Endothelial cell of umbilical vein (primary cell): ENCODE data around the gene LTBP1. TPM values are rescaled to one million over a fixed set of nuclear protein-coding genes. Genes with fewer than 3 reads are reported as not detected.

ENCODE experiments used
- BruUV-seq: library from RNA; stranded (reverse); fragments of 400-500 nt; replicated peaks from 2 replicates; lab custom pipeline; 2021; lab: Mats Ljungman, UMichigan
- CTCF ChIA-PET: fragments of 300-600, 350-600 bp; sonication (Branson Sonifier 250); formaldehyde crosslinking; loops from one replicate; lab custom pipeline; 2021; ENCODE audit warnings: antibody characterized with exemption, inconsistent platforms; lab: Charles Lee
- POLR2A ChIA-PET: fragments of 300-600, 350-600 bp; sonication (Branson Sonifier 250); formaldehyde crosslinking; loops from one replicate; lab custom pipeline; 2021; ENCODE audit warnings: antibody characterized with exemption, inconsistent platforms; lab: Charles Lee
- DNase-seq: peaks from one replicate; pipeline ENCODE4 v3.0.0-alpha.2; 2011; ENCODE audit warnings: low read depth, low spot score
- FAIRE-seq: peaks from 2 replicates; lab custom pipeline; 2011; peaks lifted over from hg19 to GRCh38; lab: Jason Lieb, UNC
- H2AFZ ChIP-seq: 2 replicates; pipeline ENCODE4 v1.6.0; 2012; ENCODE audit warnings: low read depth, low read length, control low read depth, inconsistent platforms
- H3K27ac ChIP-seq: 2 replicates; pipeline ENCODE4 v1.5.1; 2011; ENCODE audit warnings: low read depth, mild to moderate bottlenecking, control low read depth, low read length, moderate library complexity; ENCODE audit not compliant: insufficient read depth
- H3K27me3 ChIP-seq, 2 experiments: 2 replicates each; pipeline versions ENCODE4 v1.6.0 to v1.6.1; 2011; ENCODE audit warnings: low read length in 2 of 2, mixed read lengths in 1 of 2; ENCODE audit not compliant: control insufficient read depth in 2 of 2, insufficient read depth in 2 of 2
- H3K36me3 ChIP-seq, 2 experiments: 2 replicates in 1 of 2; 3 replicates in 1 of 2; pipeline ENCODE4 v1.5.1; 2011; ENCODE audit warnings: low read length in 2 of 2, mild to moderate bottlenecking in 1 of 2, moderate library complexity in 1 of 2; ENCODE audit not compliant: control insufficient read depth in 2 of 2, insufficient read depth in 2 of 2; ENCODE audit errors: extremely low read depth in 1 of 2
- H3K4me1 ChIP-seq: 3 replicates; pipeline ENCODE4 v1.5.1; 2011; ENCODE audit warnings: mild to moderate bottlenecking, low read length; ENCODE audit not compliant: control insufficient read depth, insufficient read depth; ENCODE audit errors: extremely low read depth
- H3K4me2 ChIP-seq: 2 replicates; pipeline ENCODE4 v1.6.1; 2011; ENCODE audit warnings: low read length, control low read depth, mixed read lengths; ENCODE audit not compliant: insufficient read depth
- H3K4me3 ChIP-seq, 3 experiments: fragments of 200-600 bp in 1 of 3; sonication (generic), shearing (Covaris generic) in 1 of 3; replicated peaks in 1 of 3; 2 replicates each; pipeline ENCODE4 v1.5.1; 2011 to 2016; ENCODE audit warnings: control low read depth in 3 of 3, low read length in 3 of 3, mild to moderate bottlenecking in 2 of 3, inconsistent platforms in 1 of 3, low read depth in 1 of 3, moderate library complexity in 1 of 3; ENCODE audit not compliant: insufficient read depth in 1 of 3
- H3K79me2 ChIP-seq: 2 replicates; pipeline ENCODE4 v1.6.0; 2012; ENCODE audit warnings: low read length, inconsistent platforms; ENCODE audit not compliant: control insufficient read depth, insufficient read depth
- H3K9ac ChIP-seq: replicated peaks from 2 replicates; pipeline ENCODE3; 2011; ENCODE audit warnings: low read length, control low read depth; ENCODE audit not compliant: insufficient read depth; ENCODE audit errors: extremely low read depth
- H3K9me1 ChIP-seq: replicated peaks from 3 replicates; pipeline ENCODE4 v1.6.0; 2011; ENCODE audit warnings: mild to moderate bottlenecking, low read length; ENCODE audit not compliant: control insufficient read depth, insufficient read depth; ENCODE audit errors: extremely low read depth
- H3K9me3 ChIP-seq: replicated peaks from 2 replicates; pipeline ENCODE4 v1.5.1; 2012; ENCODE audit warnings: low read length, inconsistent platforms; ENCODE audit not compliant: control insufficient read depth, insufficient read depth
- H4K20me1 ChIP-seq: replicated peaks from 2 replicates; pipeline ENCODE3; 2011; ENCODE audit warnings: mild to moderate bottlenecking, low read length; ENCODE audit not compliant: control insufficient read depth, insufficient read depth; ENCODE audit errors: extremely low read depth
- EZH2 ChIP-seq: IDR thresholded peaks from 2 replicates; pipeline ENCODE4 v1.6.1; 2012; ENCODE audit warnings: borderline replicate concordance, low read depth, mild to moderate bottlenecking, moderate library complexity, low read length, inconsistent platforms; ENCODE audit not compliant: severe bottlenecking
- FOS ChIP-seq: IDR thresholded peaks from 2 replicates; pipeline ENCODE4 v1.6.1; 2011; ENCODE audit warnings: mild to moderate bottlenecking, low read length, moderate library complexity, borderline replicate concordance; ENCODE audit not compliant: insufficient read depth
- GATA2 ChIP-seq: IDR thresholded peaks from 2 replicates; pipeline ENCODE4 v1.7.0; 2011; ENCODE audit warnings: low read depth, mild to moderate bottlenecking, moderate library complexity, mixed read lengths, low read length; ENCODE audit not compliant: insufficient read length, insufficient read depth
- JUN ChIP-seq: IDR thresholded peaks from 2 replicates; pipeline ENCODE4 v1.6.1; 2011; ENCODE audit warnings: borderline replicate concordance, low read depth; ENCODE audit not compliant: insufficient read length, insufficient read depth
- MYC ChIP-seq: IDR thresholded peaks from one replicate; pipeline ENCODE4 v1.6.1; 2011; ENCODE audit warnings: mild to moderate bottlenecking, low read depth, low read length
- POLR2A ChIP-seq: IDR thresholded peaks from 2 replicates; pipeline ENCODE4 v1.6.1; 2012; ENCODE audit warnings: low read depth, mild to moderate bottlenecking, control low read depth, low read length
- POLR2AphosphoS5 ChIP-seq: IDR thresholded peaks from 2 replicates; pipeline ENCODE4 v1.6.1; 2012; ENCODE audit warnings: low read depth, mild to moderate bottlenecking, control low read depth, low read length, moderate library complexity; ENCODE audit not compliant: insufficient read depth
- dilution Hi-C: fragments of 300-500 bp; cut with MboI; formaldehyde crosslinking; loops from one replicate; pipeline ENCODE4 v1.15.0; 2019; ENCODE audit warnings: low sequenced_read_pairs; ENCODE audit not compliant: extremely low pct_ligation_motif_present
- intact Hi-C: fragments of 100-400 bp; cut with micrococcal nuclease; formaldehyde crosslinking; loops from one replicate; pipeline ENCODE4 v1.10.0; 2022
- polyA plus RNA-seq, 4 experiments: library from polyadenylated mRNA; depleted of rRNA in 3 of 4; stranded (reverse) in 3 of 4; unstranded in 1 of 4; fragments of >200 nt; gene quantifications; 2 replicates each; pipeline versions ENCODE4 v1.2.1 to v1.2.3, GENCODE V29; 2011 to 2012; ENCODE audit warnings: missing spikeins in 1 of 4
- total RNA-seq: library from RNA; stranded (reverse); gene quantifications from 2 replicates; pipeline ENCODE4 v1.2.3, GENCODE V29; 2021
- TF ChIP-seq, protein P1 (sequence below): IDR thresholded peaks from 2 replicates; pipeline ENCODE4 v1.6.1; 2011; ENCODE audit not compliant: insufficient read depth, insufficient read length
- TF ChIP-seq, protein P2 (sequence below), 2 donors: IDR thresholded peaks; 1 replicate in 1 of 2; 2 replicates in 1 of 2; pipeline ENCODE4 v1.5.1; 2011; ENCODE audit warnings: low read length in 2 of 2, mild to moderate bottlenecking in 2 of 2, moderate library complexity in 2 of 2, control low read depth in 1 of 2, inconsistent platforms in 1 of 2, low read depth in 1 of 2; ENCODE audit not compliant: insufficient read depth in 1 of 2; ENCODE audit errors: extremely low read depth in 1 of 2

Gene LTBP1
- total and polyA plus RNA-seq, 2 donors (not counting 3 experiments of a cell fraction or from before 2014, with no cell fraction given): 57.4 to 68.2 TPM

DNA sequence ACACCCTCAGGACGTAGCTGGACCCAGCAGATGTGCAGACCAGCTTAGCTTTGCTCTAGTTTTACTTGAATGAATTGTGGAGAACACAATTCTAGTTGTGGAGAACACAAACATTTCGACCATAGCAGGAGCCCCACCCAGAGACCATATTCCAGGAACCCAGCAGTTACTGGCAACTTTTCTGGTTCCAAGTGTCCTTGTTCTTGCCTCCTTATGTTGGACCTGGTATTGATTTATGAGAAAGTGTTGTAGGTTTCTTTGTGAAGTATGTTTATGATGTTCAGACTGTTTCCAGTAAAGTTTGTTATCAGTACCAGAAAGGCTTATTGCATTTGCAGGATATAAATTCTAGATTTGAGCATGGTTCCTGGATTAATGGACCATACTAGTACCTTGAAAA lies 51.0 kb downstream of the LTBP1 start:
- no peak overlapping the region for H3K27ac ChIP-seq
- dilution Hi-C loops: no loop called here
- no peak for DNase-seq
- no peaks in the 10 kb centered on the region for H3K9me1 ChIP-seq
- no peaks in the 10 kb centered on the region for H4K20me1 ChIP-seq
- H3K4me1 ChIP-seq: no peaks in the 10 kb centered on the region
- TF ChIP-seq POLR2AphosphoS5 (no peak), EZH2 (no peak), GATA2 (no peak), POLR2A (no peak), MYC (no peak), FOS (no peak), JUN (no peak)
- TF ChIP-seq, protein P1, sequence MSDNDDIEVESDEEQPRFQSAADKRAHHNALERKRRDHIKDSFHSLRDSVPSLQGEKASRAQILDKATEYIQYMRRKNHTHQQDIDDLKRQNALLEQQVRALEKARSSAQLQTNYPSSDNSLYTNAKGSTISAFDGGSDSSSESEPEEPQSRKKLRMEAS: no peak
- TF ChIP-seq, protein P2, sequence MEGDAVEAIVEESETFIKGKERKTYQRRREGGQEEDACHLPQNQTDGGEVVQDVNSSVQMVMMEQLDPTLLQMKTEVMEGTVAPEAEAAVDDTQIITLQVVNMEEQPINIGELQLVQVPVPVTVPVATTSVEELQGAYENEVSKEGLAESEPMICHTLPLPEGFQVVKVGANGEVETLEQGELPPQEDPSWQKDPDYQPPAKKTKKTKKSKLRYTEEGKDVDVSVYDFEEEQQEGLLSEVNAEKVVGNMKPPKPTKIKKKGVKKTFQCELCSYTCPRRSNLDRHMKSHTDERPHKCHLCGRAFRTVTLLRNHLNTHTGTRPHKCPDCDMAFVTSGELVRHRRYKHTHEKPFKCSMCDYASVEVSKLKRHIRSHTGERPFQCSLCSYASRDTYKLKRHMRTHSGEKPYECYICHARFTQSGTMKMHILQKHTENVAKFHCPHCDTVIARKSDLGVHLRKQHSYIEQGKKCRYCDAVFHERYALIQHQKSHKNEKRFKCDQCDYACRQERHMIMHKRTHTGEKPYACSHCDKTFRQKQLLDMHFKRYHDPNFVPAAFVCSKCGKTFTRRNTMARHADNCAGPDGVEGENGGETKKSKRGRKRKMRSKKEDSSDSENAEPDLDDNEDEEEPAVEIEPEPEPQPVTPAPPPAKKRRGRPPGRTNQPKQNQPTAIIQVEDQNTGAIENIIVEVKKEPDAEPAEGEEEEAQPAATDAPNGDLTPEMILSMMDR (IDR thresholded peaks at IDR 0.05; ENCODE audit: extremely low read depth in 1 of 2, insufficient read depth in 1 of 2, low read depth in 1 of 2, low read length in 2 of 2): no peak
- BruUV-seq: no TSS peak
- CTCF ChIA-PET: interaction anchor here (0.7 kb wide), 1 partner anchor 199 kb away, joined by 4 read pairs; no protein-coding TSS in a partner anchor
- POLR2A ChIA-PET: no interaction called here
- H3K79me2 ChIP-seq: peaks cover 2% of the 10 kb centered on the region
- no peaks in the 10 kb centered on the region for H3K27me3 ChIP-seq
- H3K4me2 ChIP-seq: no peak overlapping the region
- no peaks in the 10 kb centered on the region for H3K9me3 ChIP-seq
- H2AFZ ChIP-seq: no peak overlapping the region
- FAIRE-seq: no peak
- H3K4me3 ChIP-seq: no peak overlapping the region
- no peak overlapping the region for H3K9ac ChIP-seq
- intact Hi-C loops: no loop called here
- H3K36me3 ChIP-seq: no peaks in the 10 kb centered on the region
